ENCODE measurements around the gene SHROOM3.

DNA sequence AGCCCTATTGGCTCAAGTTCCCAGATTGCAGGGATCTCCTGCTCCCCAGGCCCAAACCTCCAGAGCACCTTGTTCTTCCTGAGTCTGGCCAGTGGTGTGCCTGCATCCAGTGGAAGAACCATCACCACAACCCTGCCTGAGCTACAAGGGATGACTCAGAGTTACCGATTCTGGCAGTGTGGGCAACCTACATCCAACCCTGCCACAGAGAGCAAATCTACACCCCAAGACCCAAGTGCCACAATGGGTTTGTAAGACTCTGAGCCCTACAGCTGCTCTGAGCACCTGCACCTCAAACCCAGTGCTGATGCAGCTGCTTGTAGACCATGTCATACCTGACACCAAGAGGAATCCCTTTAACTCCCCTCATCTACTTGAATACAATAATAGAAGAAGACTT, 352.9 kb downstream of the SHROOM3 start:
- TF ChIP-seq, protein P1, sequence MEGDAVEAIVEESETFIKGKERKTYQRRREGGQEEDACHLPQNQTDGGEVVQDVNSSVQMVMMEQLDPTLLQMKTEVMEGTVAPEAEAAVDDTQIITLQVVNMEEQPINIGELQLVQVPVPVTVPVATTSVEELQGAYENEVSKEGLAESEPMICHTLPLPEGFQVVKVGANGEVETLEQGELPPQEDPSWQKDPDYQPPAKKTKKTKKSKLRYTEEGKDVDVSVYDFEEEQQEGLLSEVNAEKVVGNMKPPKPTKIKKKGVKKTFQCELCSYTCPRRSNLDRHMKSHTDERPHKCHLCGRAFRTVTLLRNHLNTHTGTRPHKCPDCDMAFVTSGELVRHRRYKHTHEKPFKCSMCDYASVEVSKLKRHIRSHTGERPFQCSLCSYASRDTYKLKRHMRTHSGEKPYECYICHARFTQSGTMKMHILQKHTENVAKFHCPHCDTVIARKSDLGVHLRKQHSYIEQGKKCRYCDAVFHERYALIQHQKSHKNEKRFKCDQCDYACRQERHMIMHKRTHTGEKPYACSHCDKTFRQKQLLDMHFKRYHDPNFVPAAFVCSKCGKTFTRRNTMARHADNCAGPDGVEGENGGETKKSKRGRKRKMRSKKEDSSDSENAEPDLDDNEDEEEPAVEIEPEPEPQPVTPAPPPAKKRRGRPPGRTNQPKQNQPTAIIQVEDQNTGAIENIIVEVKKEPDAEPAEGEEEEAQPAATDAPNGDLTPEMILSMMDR (IDR thresholded peaks at IDR 0.05; ENCODE audit: extremely low read depth in 1 of 2, insufficient read depth in 1 of 2, low read depth in 1 of 2, low read length in 2 of 2) = no peak
- TF ChIP-seq POLR2AphosphoS5 (IDR thresholded peaks at IDR 0.05; ENCODE audit: insufficient read depth, low read depth, low read length) (no peak), GATA2 (IDR thresholded peaks at IDR 0.05; ENCODE audit: insufficient read depth, insufficient read length, low read depth, low read length) (no peak), POLR2A (IDR thresholded peaks at IDR 0.05; ENCODE audit: low read depth, low read length) (no peak), JUN (IDR thresholded peaks at IDR 0.05; ENCODE audit: borderline replicate concordance, insufficient read depth, insufficient read length, low read depth) (no peak), FOS (IDR thresholded peaks at IDR 0.05; ENCODE audit: borderline replicate concordance, insufficient read depth, low read length) (no peak)

Data from endothelial cell of umbilical vein (primary cell).